Glutamatergic neuron (in vitro differentiated cells): Measurements from ENCODE around the gene PCDHGC4. TPM values are rescaled to one million over a fixed set of nuclear protein-coding genes. Genes with fewer than 3 reads are reported as not detected.

Experiments
- DNase-seq: peaks from one replicate; pipeline ENCODE4 v3.0.0; 2022
- H3K27ac Mint-ChIP-seq: one replicate; pipeline ENCODE4 v1.8.0; 2020; ENCODE audit warnings: mild to moderate bottlenecking, mixed read lengths, inconsistent platforms; ENCODE audit not compliant: unreplicated experiment
- H3K27me3 Mint-ChIP-seq: one replicate; pipeline ENCODE4 v1.8.0; 2020; ENCODE audit warnings: mild to moderate bottlenecking, moderate library complexity, mixed read lengths, inconsistent platforms; ENCODE audit not compliant: unreplicated experiment
- H3K36me3 Mint-ChIP-seq: one replicate; pipeline ENCODE4 v1.8.0; 2020; ENCODE audit warnings: mild to moderate bottlenecking, mixed read lengths, inconsistent platforms; ENCODE audit not compliant: unreplicated experiment
- H3K4me1 Mint-ChIP-seq: one replicate; pipeline ENCODE4 v1.8.0; 2020; ENCODE audit warnings: mild to moderate bottlenecking, low read depth, mixed read lengths, inconsistent platforms; ENCODE audit not compliant: unreplicated experiment
- H3K4me3 Mint-ChIP-seq: one replicate; pipeline ENCODE4 v1.8.0; 2020; ENCODE audit warnings: mild to moderate bottlenecking, mixed read lengths, inconsistent platforms; ENCODE audit not compliant: unreplicated experiment
- H3K9me3 Mint-ChIP-seq: one replicate; pipeline ENCODE4 v1.8.0; 2020; ENCODE audit warnings: mild to moderate bottlenecking, moderate library complexity, mixed read lengths, inconsistent platforms; ENCODE audit not compliant: unreplicated experiment
- CTCF ChIP-seq: fragments of 200-600 bp; sonication (generic); IDR thresholded peaks from one replicate; pipeline ENCODE4 v1.5.0; 2021; ENCODE audit not compliant: partially characterized antibody, unreplicated experiment
- total RNA-seq: library from RNA; stranded (reverse); fragmentation: NEBNext Ultra II Directional; extraction: Animal tissue kit (Norgen Biotek cat#: 25700); gene quantifications from one replicate; pipeline ENCODE4 v1.2.1, GENCODE V29; 2021; ENCODE audit not compliant: unreplicated experiment

The PCDHGC4 gene
- total RNA-seq, 1 donor from 2014 or later = 6.7 TPM

GRCh38 chr5:141484310-141484640 is 555 bp upstream of the PCDHGC4 start:
- Mint-ChIP-seq H3K9me3 (peaks cover 6% of the 10 kb centered on the region), H3K27ac (peak overlapping the region; percentile 44), H3K36me3 (peaks cover 11% of the 10 kb centered on the region), H3K4me1 (peaks cover 25% of the 10 kb centered on the region), H3K4me3 (peak overlapping the region; percentile 85), H3K27me3 (peaks cover under 1% of the 10 kb centered on the region)
- no peak for TF ChIP-seq CTCF
- DNase-seq = no peak

- peaks cover 6% of the 10 kb centered on the region for H3K9me3 Mint-ChIP-seq
- no peak for DNase-seq
- peak overlapping the region; percentile 85 for H3K4me3 Mint-ChIP-seq
- no peak for TF ChIP-seq CTCF
- peak overlapping the region; percentile 67 for H3K27ac Mint-ChIP-seq
- peaks cover 6% of the 10 kb centered on the region for H3K27me3 Mint-ChIP-seq
- peaks cover 22% of the 10 kb centered on the region for H3K4me1 Mint-ChIP-seq
- peaks cover 11% of the 10 kb centered on the region for H3K36me3 Mint-ChIP-seq
These were observed 658 bp downstream of the PCDHGC4 start for GRCh38 chr5:141485321-141486055.

- Mint-ChIP-seq H3K9me3 (peaks cover 4% of the 10 kb centered on the region), H3K4me3 (peak overlapping the region; percentile 20), H3K27ac (no peak overlapping the region), H3K27me3 (peaks cover 11% of the 10 kb centered on the region), H3K4me1 (peaks cover 27% of the 10 kb centered on the region), H3K36me3 (peaks cover 11% of the 10 kb centered on the region)
- no peak for TF ChIP-seq CTCF
- DNase-seq = no peak
These were observed 1.3 kb downstream of the PCDHGC4 start for GRCh38 chr5:141486091-141486490.

- peaks cover 11% of the 10 kb centered on the region for H3K36me3 Mint-ChIP-seq
- TF ChIP-seq CTCF = no peak
- no peak overlapping the region for H3K4me3 Mint-ChIP-seq
- H3K27ac Mint-ChIP-seq = no peak overlapping the region
- H3K4me1 Mint-ChIP-seq = peaks cover 30% of the 10 kb centered on the region
- peaks cover 11% of the 10 kb centered on the region for H3K27me3 Mint-ChIP-seq
- DNase-seq = no peak
- peaks cover 4% of the 10 kb centered on the region for H3K9me3 Mint-ChIP-seq
These were observed 2.3 kb downstream of the PCDHGC4 start for GRCh38 chr5:141487131-141487530.
